Gastroesophageal sphincter (tissue), 3 donors: ENCODE data around the gene SLC38A2.

ENCODE experiments used
- POLR2A ChIP-seq, 2 donors: fragments of 450-650 bp; IDR thresholded peaks; one replicate each; pipeline ENCODE4 v1.6.1; 2017; ENCODE audit warnings: antibody characterized with exemption in 2 of 2, mild to moderate bottlenecking in 2 of 2, moderate library complexity in 1 of 2
- POLR2AphosphoS5 ChIP-seq: sonication (generic); formaldehyde crosslinking; IDR thresholded peaks from one replicate; pipeline ENCODE4 v1.6.1; 2017; ENCODE audit warnings: antibody characterized with exemption
- TF ChIP-seq, protein P1 (sequence below), 4 experiments: fragments of 200-600 bp in 2 of 4; fragments of 450-650 bp in 2 of 4; sonication (generic) in 1 of 4; IDR thresholded peaks; one replicate each; pipeline ENCODE4 v1.5.1; 2017 to 2019; ENCODE audit warnings: antibody characterized with exemption in 4 of 4, mild to moderate bottlenecking in 2 of 4, moderate library complexity in 2 of 4

GRCh38 chr12:46354802-46355199, 17.8 kb downstream of the SLC38A2 start:
- TF ChIP-seq POLR2A (IDR thresholded peaks at IDR 0.05) (no peak), POLR2AphosphoS5 (no peak)
- TF ChIP-seq, protein P1, sequence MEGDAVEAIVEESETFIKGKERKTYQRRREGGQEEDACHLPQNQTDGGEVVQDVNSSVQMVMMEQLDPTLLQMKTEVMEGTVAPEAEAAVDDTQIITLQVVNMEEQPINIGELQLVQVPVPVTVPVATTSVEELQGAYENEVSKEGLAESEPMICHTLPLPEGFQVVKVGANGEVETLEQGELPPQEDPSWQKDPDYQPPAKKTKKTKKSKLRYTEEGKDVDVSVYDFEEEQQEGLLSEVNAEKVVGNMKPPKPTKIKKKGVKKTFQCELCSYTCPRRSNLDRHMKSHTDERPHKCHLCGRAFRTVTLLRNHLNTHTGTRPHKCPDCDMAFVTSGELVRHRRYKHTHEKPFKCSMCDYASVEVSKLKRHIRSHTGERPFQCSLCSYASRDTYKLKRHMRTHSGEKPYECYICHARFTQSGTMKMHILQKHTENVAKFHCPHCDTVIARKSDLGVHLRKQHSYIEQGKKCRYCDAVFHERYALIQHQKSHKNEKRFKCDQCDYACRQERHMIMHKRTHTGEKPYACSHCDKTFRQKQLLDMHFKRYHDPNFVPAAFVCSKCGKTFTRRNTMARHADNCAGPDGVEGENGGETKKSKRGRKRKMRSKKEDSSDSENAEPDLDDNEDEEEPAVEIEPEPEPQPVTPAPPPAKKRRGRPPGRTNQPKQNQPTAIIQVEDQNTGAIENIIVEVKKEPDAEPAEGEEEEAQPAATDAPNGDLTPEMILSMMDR (IDR thresholded peaks at IDR 0.05): no peak
